Mesenchymal stem cell (in vitro differentiated cells and primary cell): Measurements from ENCODE around the gene PLEKHG1.

Experiments used
- DNase-seq: peaks from one replicate; pipeline ENCODE4 v3.0.0-alpha.2; 2013
- H2AFZ ChIP-seq: one replicate; pipeline ENCODE4 v1.6.1; 2013; ENCODE audit warnings: low read depth, mild to moderate bottlenecking, control low read depth, inconsistent platforms, low read length, moderate library complexity
- H2AK5ac ChIP-seq: 2 replicates; pipeline ENCODE4 v1.6.1; 2013; ENCODE audit warnings: low read length, moderate library complexity, mild to moderate bottlenecking, inconsistent platforms; ENCODE audit not compliant: severe bottlenecking
- H2BK120ac ChIP-seq: one replicate; pipeline ENCODE4 v1.6.1; 2013; ENCODE audit warnings: low read depth, mild to moderate bottlenecking, inconsistent platforms, low read length, moderate library complexity
- H2BK12ac ChIP-seq, 2 experiments: one replicate each; pipeline ENCODE4 v1.6.1; 2013; ENCODE audit warnings: inconsistent platforms in 2 of 2, low read length in 2 of 2, mild to moderate bottlenecking in 2 of 2, moderate library complexity in 2 of 2, control low read depth in 1 of 2
- H2BK15ac ChIP-seq: one replicate; pipeline ENCODE4 v1.6.1; 2013; ENCODE audit warnings: mild to moderate bottlenecking, low read depth, inconsistent platforms; ENCODE audit not compliant: poor library complexity, severe bottlenecking
- H2BK5ac ChIP-seq: 2 replicates; pipeline ENCODE4 v1.6.1; 2013; ENCODE audit warnings: low read depth, mild to moderate bottlenecking, low read length, control low read depth, inconsistent platforms; ENCODE audit not compliant: poor library complexity, severe bottlenecking
- H3K14ac ChIP-seq, 2 experiments: one replicate each; pipeline ENCODE4 v1.6.1; 2013; ENCODE audit warnings: inconsistent platforms in 2 of 2, low read length in 2 of 2, control low read depth in 1 of 2, mild to moderate bottlenecking in 1 of 2, moderate library complexity in 1 of 2
- H3K18ac ChIP-seq, 2 experiments: one replicate each; pipeline ENCODE4 v1.6.1; 2013; ENCODE audit warnings: inconsistent platforms in 2 of 2, low read length in 2 of 2, control low read depth in 1 of 2, low read depth in 1 of 2, mild to moderate bottlenecking in 1 of 2
- H3K23ac ChIP-seq, 2 experiments: one replicate each; pipeline ENCODE4 v1.6.1; 2013; ENCODE audit warnings: inconsistent platforms in 2 of 2, low read length in 2 of 2, mild to moderate bottlenecking in 2 of 2, moderate library complexity in 2 of 2, control low read depth in 1 of 2
- H3K27ac ChIP-seq: 2 replicates; pipeline ENCODE4 v1.5.1; 2013; ENCODE audit warnings: mild to moderate bottlenecking, moderate library complexity, low read length, control low read depth, inconsistent platforms; ENCODE audit not compliant: poor library complexity, severe bottlenecking
- H3K27me3 ChIP-seq, 2 experiments: 2 replicates each; pipeline versions ENCODE4 v1.6.1 to v1.7.0; 2013; ENCODE audit warnings: low read length in 2 of 2, mild to moderate bottlenecking in 2 of 2, moderate library complexity in 2 of 2, control low read depth in 1 of 2, inconsistent platforms in 1 of 2; ENCODE audit not compliant: control insufficient read depth in 1 of 2, insufficient read depth in 1 of 2
- H3K36me3 ChIP-seq, 2 experiments: 2 replicates each; pipeline versions ENCODE4 v1.6.1 to v1.7.0; 2013; ENCODE audit warnings: low read length in 2 of 2, control low read depth in 1 of 2, inconsistent platforms in 1 of 2, low read depth in 1 of 2, mild to moderate bottlenecking in 1 of 2; ENCODE audit not compliant: insufficient read depth in 2 of 2, control insufficient read depth in 1 of 2
- H3K4ac ChIP-seq, 2 experiments: one replicate each; pipeline ENCODE4 v1.6.1; 2013; ENCODE audit warnings: inconsistent platforms in 2 of 2, low read length in 2 of 2, mild to moderate bottlenecking in 2 of 2, moderate library complexity in 2 of 2, control low read depth in 1 of 2, low read depth in 1 of 2
- H3K4me1 ChIP-seq: 2 replicates; pipeline ENCODE4 v1.6.1; 2013; ENCODE audit warnings: low read depth, low read length, control low read depth; ENCODE audit not compliant: control insufficient read depth, insufficient read depth
- H3K4me2 ChIP-seq: 2 replicates; pipeline ENCODE4 v1.6.1; 2013; ENCODE audit warnings: low read length, mild to moderate bottlenecking, inconsistent platforms; ENCODE audit not compliant: poor library complexity, severe bottlenecking
- H3K4me3 ChIP-seq, 2 experiments: 2 replicates each; pipeline versions ENCODE4 v1.5.1 to v1.7.0; 2013; ENCODE audit warnings: low read length in 2 of 2, mild to moderate bottlenecking in 2 of 2, control low read depth in 1 of 2, low read depth in 1 of 2; ENCODE audit not compliant: insufficient read depth in 1 of 2
- H3K79me1 ChIP-seq: replicated peaks from 2 replicates; pipeline ENCODE4 v1.6.1; 2013; ENCODE audit warnings: mild to moderate bottlenecking, control low read depth, low read length, inconsistent platforms; ENCODE audit not compliant: poor library complexity, severe bottlenecking
- H3K9ac ChIP-seq: 2 replicates; pipeline ENCODE4 v1.7.0; 2013; ENCODE audit warnings: mild to moderate bottlenecking, low read length, moderate library complexity
- H3K9me3 ChIP-seq: 2 replicates; pipeline ENCODE4 v1.7.0; 2013; ENCODE audit warnings: mild to moderate bottlenecking, low read length; ENCODE audit not compliant: control insufficient read depth
- H4K8ac ChIP-seq: one replicate; pipeline ENCODE4 v1.6.1; 2013; ENCODE audit warnings: inconsistent platforms, mild to moderate bottlenecking, low read length, moderate library complexity
- H4K91ac ChIP-seq: one replicate; pipeline ENCODE4 v1.6.1; 2013; ENCODE audit warnings: mild to moderate bottlenecking, low read length, inconsistent platforms
- WGBS: methylation state at CpG from one replicate; pipeline ENCODE4 v1.1.7; 2013; ENCODE audit warnings: mixed read lengths; 5-methylcytosine and 5-hydroxymethylcytosine counted together

PLEKHG1 gene

DNA sequence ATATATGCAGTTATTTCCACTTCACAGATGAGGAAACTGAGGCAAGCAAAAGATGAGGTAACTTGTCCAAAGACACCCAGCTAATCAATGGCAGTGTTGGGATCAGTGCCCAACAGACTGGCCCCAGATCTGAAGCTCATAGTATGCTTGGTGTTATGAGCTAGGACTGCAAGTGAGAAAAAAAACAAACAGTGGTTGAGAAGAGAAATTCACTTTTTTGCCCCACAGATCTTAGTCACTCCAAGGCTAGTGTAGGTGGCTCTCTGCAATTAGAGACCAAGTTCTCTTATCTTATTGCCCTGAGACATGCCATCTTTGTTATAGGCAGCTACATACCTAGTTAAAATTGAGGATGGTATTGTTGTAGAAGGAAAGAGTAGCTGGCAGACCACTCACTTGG, 16.3 kb downstream of the PLEKHG1 start:
- Histone ChIP-seq H3K14ac (no peak overlapping the region), H3K4me3 (no peak overlapping the region), H3K4ac (no peak overlapping the region), H2BK12ac (no peak overlapping the region), H3K23ac (no peak overlapping the region), H2BK15ac (no peak overlapping the region), H3K4me1 (no peaks in the 10 kb centered on the region), H3K27me3 (peaks cover 13 to 20% of the 10 kb centered on the region in 2 experiments), H3K9ac (no peak overlapping the region), H2AFZ (no peak overlapping the region), H3K27ac (no peak overlapping the region), H2AK5ac (no peak overlapping the region), H3K4me2 (no peak overlapping the region), H3K79me1 (no peaks in the 10 kb centered on the region), H3K36me3 (no peaks in the 10 kb centered on the region), H4K91ac (no peak overlapping the region), H4K8ac (no peak overlapping the region), H2BK120ac (no peak overlapping the region), H2BK5ac (no peak overlapping the region), H3K18ac (no peak overlapping the region), H3K9me3 (no peaks in the 10 kb centered on the region)
- DNase-seq, result no peak

- Histone ChIP-seq H2AFZ (no peak overlapping the region), H3K4me1 (no peaks in the 10 kb centered on the region), H3K14ac (no peak overlapping the region), H3K18ac (no peak overlapping the region), H3K36me3 (no peaks in the 10 kb centered on the region), H2BK12ac (no peak overlapping the region), H4K8ac (no peak overlapping the region), H3K9me3 (no peaks in the 10 kb centered on the region), H3K4me2 (no peak overlapping the region), H3K4ac (no peak overlapping the region), H3K9ac (no peak overlapping the region), H3K27ac (no peak overlapping the region), H3K79me1 (no peaks in the 10 kb centered on the region), H2BK120ac (no peak overlapping the region), H2BK15ac (no peak overlapping the region), H4K91ac (no peak overlapping the region), H2AK5ac (no peak overlapping the region), H3K23ac (no peak overlapping the region), H3K4me3 (no peak overlapping the region), H3K27me3 (peaks cover 13 to 20% of the 10 kb centered on the region in 2 experiments), H2BK5ac (no peak overlapping the region)
- WGBS, result 40% methylated on average over 1 of the region's 2 CpGs
- DNase-seq, result no peak
These were observed 16.9 kb downstream of the PLEKHG1 start for GRCh38 chr6:150616586-150616985.

- Histone ChIP-seq H4K91ac (no peak overlapping the region), H2BK120ac (no peak overlapping the region), H3K14ac (no peak overlapping the region), H3K18ac (no peak overlapping the region), H3K9me3 (no peaks in the 10 kb centered on the region), H2BK15ac (no peak overlapping the region), H3K27ac (no peak overlapping the region), H3K4me2 (no peak overlapping the region), H3K36me3 (no peaks in the 10 kb centered on the region), H2AFZ (no peak overlapping the region), H3K79me1 (no peaks in the 10 kb centered on the region), H2BK5ac (no peak overlapping the region), H4K8ac (no peak overlapping the region), H3K4me3 (no peak overlapping the region), H3K27me3 (peaks cover 13 to 20% of the 10 kb centered on the region in 2 experiments), H3K9ac (no peak overlapping the region), H3K23ac (no peak overlapping the region), H2AK5ac (no peak overlapping the region), H2BK12ac (no peak overlapping the region), H3K4ac (no peak overlapping the region), H3K4me1 (no peaks in the 10 kb centered on the region)
- no peak for DNase-seq
- WGBS, result 86% methylated on average over 3 of the region's 3 CpGs
These were observed 17.4 kb downstream of the PLEKHG1 start for GRCh38 chr6:150617062-150617461.

DNA sequence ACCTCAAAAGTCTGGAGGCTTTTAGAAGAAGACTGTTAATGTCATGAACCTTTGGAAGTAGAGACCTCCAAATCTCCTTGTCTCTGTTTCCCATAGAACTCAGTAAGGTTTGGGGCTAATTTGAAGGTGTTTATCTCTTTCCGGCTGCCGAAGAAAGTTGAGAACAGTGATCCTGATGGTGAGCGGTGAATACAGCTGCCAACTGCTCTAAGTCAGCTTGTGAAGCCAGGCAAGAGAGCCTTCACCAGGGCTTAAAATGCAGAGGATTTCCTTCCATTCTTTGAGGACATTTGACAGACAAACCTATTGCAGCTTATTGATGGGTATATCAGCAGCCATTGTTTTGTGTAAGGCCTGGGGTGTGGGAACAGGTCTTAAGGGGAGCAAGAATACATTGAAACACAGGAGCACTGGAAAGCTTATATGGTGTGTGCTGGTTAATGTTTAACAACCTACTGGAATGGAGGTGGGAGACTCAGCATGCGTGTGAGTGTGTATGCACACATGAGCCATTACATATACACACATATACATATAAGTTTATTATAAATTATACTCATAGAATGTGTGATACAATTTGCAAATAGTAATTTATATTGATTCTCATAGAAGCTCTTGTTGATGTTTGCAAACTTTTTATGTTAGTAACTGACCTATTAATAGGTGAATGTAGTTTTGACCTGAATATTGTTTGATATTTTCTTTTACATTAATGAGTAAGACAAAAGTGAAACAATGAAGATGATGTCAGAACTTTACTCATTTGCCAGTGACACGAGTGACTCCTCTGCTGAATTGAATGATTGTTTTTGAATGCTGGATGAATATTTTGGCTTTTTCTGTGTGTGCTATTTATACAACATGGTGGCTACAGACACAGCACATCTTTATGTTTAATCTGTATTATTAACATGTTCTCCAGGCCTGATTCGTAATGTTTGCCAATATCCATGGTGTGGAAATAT, 18.1 kb downstream of the PLEKHG1 start:
- no peaks in the 10 kb centered on the region for H3K4me1 ChIP-seq
- no peak overlapping the region for H2BK5ac ChIP-seq
- H3K27me3 ChIP-seq, result peaks cover 9 to 16% of the 10 kb centered on the region in 2 experiments
- no peak overlapping the region for H3K27ac ChIP-seq
- no peak overlapping the region for H3K9ac ChIP-seq
- no peak overlapping the region for H3K23ac ChIP-seq
- no peak overlapping the region for H2AK5ac ChIP-seq
- no peak overlapping the region for H3K18ac ChIP-seq
- H3K14ac ChIP-seq, result no peak overlapping the region
- no peak overlapping the region for H4K91ac ChIP-seq
- no peak overlapping the region for H2BK120ac ChIP-seq
- H2BK12ac ChIP-seq, result no peak overlapping the region
- WGBS, result 92% methylated on average over 5 of the region's 6 CpGs
- H3K9me3 ChIP-seq, result no peaks in the 10 kb centered on the region
- H3K4me2 ChIP-seq, result no peak overlapping the region
- no peak for DNase-seq
- no peak overlapping the region for H3K4ac ChIP-seq
- no peaks in the 10 kb centered on the region for H3K36me3 ChIP-seq
- H4K8ac ChIP-seq, result no peak overlapping the region
- no peak overlapping the region for H3K4me3 ChIP-seq
- no peaks in the 10 kb centered on the region for H3K79me1 ChIP-seq
- H2BK15ac ChIP-seq, result no peak overlapping the region
- no peak overlapping the region for H2AFZ ChIP-seq
